ENCODE results near the gene LSM14A.
"Not testable (repeated sequence)": the region's sequence is repeated elsewhere in the genome, so short reads cannot be mapped to it uniquely, and the experiment has no call there.

The LSM14A gene

DNA sequence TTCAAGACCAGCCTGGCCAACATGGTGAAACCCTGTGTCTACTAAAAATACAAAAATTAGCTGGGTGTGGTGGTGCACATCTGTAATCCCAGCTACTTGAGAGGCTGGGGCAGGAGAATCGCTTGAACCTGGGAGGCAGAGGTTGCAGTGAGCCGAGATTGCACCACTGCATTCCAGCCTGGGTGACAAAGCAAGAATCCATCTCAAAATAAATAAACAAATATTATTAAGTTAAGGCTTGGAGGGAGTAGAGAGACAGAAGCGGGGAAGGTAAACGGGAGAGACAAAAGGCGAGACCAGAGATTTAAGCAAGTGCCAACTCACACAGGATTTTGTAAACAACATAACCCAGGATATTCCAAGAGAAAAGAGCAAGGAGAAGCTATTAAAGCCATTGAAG, 12.8 kb upstream of the LSM14A start:
- not testable (repeated sequence) for H3K36me3 ChIP-seq (ENCODE audit: control insufficient read depth in 2 of 2, insufficient read depth in 2 of 2, low read length in 2 of 2); H3K9ac ChIP-seq (ENCODE audit: low read length in 2 of 2); H3K4me3 ChIP-seq (ENCODE audit: low read length in 2 of 2); H3K4me1 ChIP-seq (ENCODE audit: control insufficient read depth, insufficient read depth, low read length); H3K9me3 ChIP-seq (ENCODE audit: control insufficient read depth in 2 of 2, low read length in 2 of 2); H3K27ac ChIP-seq (ENCODE audit: low read length); H3K27me3 ChIP-seq (ENCODE audit: control insufficient read depth in 1 of 2, insufficient read depth in 2 of 2, low read length in 2 of 2)

DNA sequence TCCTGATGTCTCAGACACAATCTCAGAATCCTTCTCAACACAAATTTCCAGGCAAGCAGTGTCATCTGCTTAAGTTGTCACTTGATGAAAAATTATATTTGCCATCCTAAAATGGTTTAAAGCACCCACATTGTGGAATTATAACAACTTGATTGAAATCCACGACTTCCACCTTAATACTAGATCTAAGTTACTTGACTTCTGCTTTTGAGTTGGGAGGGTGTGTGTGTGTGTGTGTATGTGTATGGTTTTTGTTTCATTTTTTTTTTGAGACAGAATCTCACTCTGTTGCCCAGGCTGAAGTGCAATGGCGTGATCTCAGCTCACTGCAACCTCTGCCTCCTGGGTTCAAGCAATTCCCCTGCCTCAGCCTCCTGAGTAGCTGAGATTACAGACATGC, 10.4 kb upstream of the LSM14A start:
- H3K4me1 ChIP-seq (ENCODE audit: control insufficient read depth, insufficient read depth, low read length); H3K4me3 ChIP-seq (ENCODE audit: low read length in 2 of 2); H3K9ac ChIP-seq (ENCODE audit: low read length in 2 of 2); H3K27ac ChIP-seq (ENCODE audit: low read length); H3K27me3 ChIP-seq (ENCODE audit: control insufficient read depth in 1 of 2, insufficient read depth in 2 of 2, low read length in 2 of 2); H3K36me3 ChIP-seq (ENCODE audit: control insufficient read depth in 2 of 2, insufficient read depth in 2 of 2, low read length in 2 of 2); H3K9me3 ChIP-seq (ENCODE audit: control insufficient read depth in 2 of 2, low read length in 2 of 2): not testable (repeated sequence)

- no peaks in the 10 kb centered on the region for H3K9me3 ChIP-seq (ENCODE audit: control insufficient read depth in 2 of 2, low read length in 2 of 2)
- no peaks in the 10 kb centered on the region for H3K36me3 ChIP-seq (ENCODE audit: control insufficient read depth in 2 of 2, insufficient read depth in 2 of 2, low read length in 2 of 2)
- H3K4me1 ChIP-seq (ENCODE audit: control insufficient read depth, insufficient read depth, low read length) = no peaks in the 10 kb centered on the region
- H3K27me3 ChIP-seq (ENCODE audit: control insufficient read depth in 1 of 2, insufficient read depth in 2 of 2, low read length in 2 of 2) = no peaks in the 10 kb centered on the region
- no peak overlapping the region for H3K27ac ChIP-seq (ENCODE audit: low read length)
- H3K4me3 ChIP-seq (ENCODE audit: low read length in 2 of 2) = no peak overlapping the region
- H3K9ac ChIP-seq (ENCODE audit: low read length in 2 of 2) = no peak overlapping the region
These were observed 7.0 kb upstream of the LSM14A start for GRCh38 chr19:34165295-34165738.

- peaks cover 10% of the 10 kb centered on the region for H3K4me1 ChIP-seq (ENCODE audit: control insufficient read depth, insufficient read depth, low read length)
- not testable (repeated sequence) for H3K4me3 ChIP-seq (ENCODE audit: low read length in 2 of 2); H3K27ac ChIP-seq (ENCODE audit: low read length); H3K36me3 ChIP-seq (ENCODE audit: control insufficient read depth in 2 of 2, insufficient read depth in 2 of 2, low read length in 2 of 2); H3K9ac ChIP-seq (ENCODE audit: low read length in 2 of 2); H3K9me3 ChIP-seq (ENCODE audit: control insufficient read depth in 2 of 2, low read length in 2 of 2); H3K27me3 ChIP-seq (ENCODE audit: control insufficient read depth in 1 of 2, insufficient read depth in 2 of 2, low read length in 2 of 2)
These were observed 2.7 kb upstream of the LSM14A start for GRCh38 chr19:34169475-34170199.

DNA sequence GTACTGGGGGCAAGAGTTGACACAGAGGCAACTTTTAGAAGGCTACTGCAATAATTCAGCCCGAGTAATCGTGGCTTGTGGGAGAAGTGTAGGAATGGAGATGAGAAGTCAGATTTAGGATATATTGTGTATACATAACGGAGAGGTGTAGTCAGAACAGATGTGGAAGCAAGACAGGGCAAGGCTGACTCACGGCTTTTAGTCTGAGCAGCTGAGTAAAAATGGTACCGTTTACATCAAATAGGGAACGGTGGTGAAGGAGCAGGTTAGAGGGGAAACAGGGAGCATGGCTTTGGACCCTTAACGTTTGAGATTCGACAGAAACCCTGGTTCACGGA, 796 bp upstream of the LSM14A start:
- no peaks in the 10 kb centered on the region for H3K27me3 ChIP-seq (ENCODE audit: control insufficient read depth in 1 of 2, insufficient read depth in 2 of 2, low read length in 2 of 2)
- peaks cover 22% of the 10 kb centered on the region for H3K4me1 ChIP-seq (ENCODE audit: control insufficient read depth, insufficient read depth, low read length)
- H3K4me3 ChIP-seq (ENCODE audit: low read length in 2 of 2) = peak overlapping the region; percentile 87 to 93
- H3K27ac ChIP-seq (ENCODE audit: low read length) = peak overlapping the region; percentile 98
- H3K9me3 ChIP-seq (ENCODE audit: control insufficient read depth in 2 of 2, low read length in 2 of 2) = no peaks in the 10 kb centered on the region
- H3K9ac ChIP-seq (ENCODE audit: low read length in 2 of 2) = peak overlapping the region; percentile 93 to 98
- H3K36me3 ChIP-seq (ENCODE audit: control insufficient read depth in 2 of 2, insufficient read depth in 2 of 2, low read length in 2 of 2) = no peaks in the 10 kb centered on the region

- no peaks in the 10 kb centered on the region for H3K36me3 ChIP-seq (ENCODE audit: control insufficient read depth in 2 of 2, insufficient read depth in 2 of 2, low read length in 2 of 2)
- peak overlapping the region; percentile 98 for H3K27ac ChIP-seq (ENCODE audit: low read length)
- peaks cover 27% of the 10 kb centered on the region for H3K4me1 ChIP-seq (ENCODE audit: control insufficient read depth, insufficient read depth, low read length)
- no peaks in the 10 kb centered on the region for H3K9me3 ChIP-seq (ENCODE audit: control insufficient read depth in 2 of 2, low read length in 2 of 2)
- peak overlapping the region; percentile 93 to 99 for H3K4me3 ChIP-seq (ENCODE audit: low read length in 2 of 2)
- H3K27me3 ChIP-seq (ENCODE audit: control insufficient read depth in 1 of 2, insufficient read depth in 2 of 2, low read length in 2 of 2) = no peaks in the 10 kb centered on the region
- peak overlapping the region; percentile 96 to 97 for H3K9ac ChIP-seq (ENCODE audit: low read length in 2 of 2)
These were observed 423 bp downstream of the LSM14A start for GRCh38 chr19:34172661-34173192.

DNA sequence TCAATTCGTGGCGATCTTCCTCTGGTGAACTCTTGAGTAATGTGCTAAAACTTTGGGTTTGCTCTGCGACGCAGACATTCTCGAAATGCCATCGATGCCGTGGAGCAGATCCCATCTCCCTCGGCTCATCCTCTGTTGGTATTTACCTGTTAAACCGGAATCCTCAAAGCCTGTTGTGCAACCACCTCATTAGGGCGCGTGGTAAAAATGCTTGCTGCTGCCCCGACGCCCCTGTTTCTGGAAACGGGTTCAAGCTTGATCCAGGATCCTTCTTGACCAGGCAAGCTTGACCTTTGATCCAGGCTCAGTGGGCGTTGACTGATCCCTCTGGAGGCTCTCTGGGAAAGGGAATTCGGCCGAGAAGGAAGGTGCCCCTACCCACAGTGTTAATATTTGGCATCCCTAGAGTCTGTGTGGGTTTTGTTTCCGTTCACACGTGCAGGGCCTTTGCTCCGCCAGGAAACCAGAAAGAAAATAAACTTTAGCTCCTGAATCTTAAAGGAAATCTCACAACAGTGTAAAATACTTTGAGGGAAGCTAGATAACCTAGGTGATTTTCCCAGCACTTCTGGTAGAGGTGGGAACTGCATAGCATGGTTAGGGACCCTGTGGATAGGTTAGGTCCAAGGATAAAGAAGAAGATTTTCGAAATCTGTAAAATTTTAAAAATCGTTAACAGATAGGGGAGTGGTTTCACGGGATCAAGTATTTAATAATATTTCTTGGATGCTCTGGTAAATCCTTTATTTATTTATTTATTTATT, 1.1 kb downstream of the LSM14A start:
- Histone ChIP-seq H3K4me1 (ENCODE audit: control insufficient read depth, insufficient read depth, low read length) (peaks cover 33% of the 10 kb centered on the region), H3K27ac (ENCODE audit: low read length) (peak overlapping the region; percentile 98), H3K4me3 (ENCODE audit: low read length in 2 of 2) (peak overlapping the region; percentile 93 to 99), H3K36me3 (ENCODE audit: control insufficient read depth in 2 of 2, insufficient read depth in 2 of 2, low read length in 2 of 2) (no peaks in the 10 kb centered on the region), H3K27me3 (ENCODE audit: control insufficient read depth in 1 of 2, insufficient read depth in 2 of 2, low read length in 2 of 2) (no peaks in the 10 kb centered on the region), H3K9ac (ENCODE audit: low read length in 2 of 2) (peak overlapping the region; percentile 96 to 97), H3K9me3 (ENCODE audit: control insufficient read depth in 2 of 2, low read length in 2 of 2) (no peaks in the 10 kb centered on the region)

DNA sequence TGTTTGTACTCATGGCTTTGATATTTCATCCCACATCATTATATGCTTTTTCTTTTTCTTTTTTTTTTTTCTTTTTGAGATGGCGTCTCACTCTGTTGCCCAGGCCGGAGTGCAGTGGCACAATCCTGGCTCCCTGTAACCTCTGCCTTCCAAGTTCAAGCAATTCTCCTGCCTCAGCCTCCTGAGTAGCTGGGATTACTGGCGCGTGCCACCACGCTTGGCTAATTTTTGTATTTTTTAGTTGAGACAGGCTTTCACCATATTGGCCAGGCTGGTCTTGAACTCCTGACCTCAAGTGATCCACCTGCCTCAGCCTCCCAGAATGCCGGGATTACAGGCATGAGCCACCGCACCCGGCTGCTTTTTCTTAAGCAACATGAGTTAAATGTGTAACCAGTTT, 2.9 kb downstream of the LSM14A start:
- not testable (repeated sequence) for H3K36me3 ChIP-seq (ENCODE audit: control insufficient read depth in 2 of 2, insufficient read depth in 2 of 2, low read length in 2 of 2); H3K27me3 ChIP-seq (ENCODE audit: control insufficient read depth in 1 of 2, insufficient read depth in 2 of 2, low read length in 2 of 2); H3K27ac ChIP-seq (ENCODE audit: low read length); H3K9me3 ChIP-seq (ENCODE audit: control insufficient read depth in 2 of 2, low read length in 2 of 2)
- peak overlapping the region in 1 of 2 donors; percentile 1 for H3K9ac ChIP-seq (ENCODE audit: low read length in 2 of 2)
- peaks cover 37% of the 10 kb centered on the region for H3K4me1 ChIP-seq (ENCODE audit: control insufficient read depth, insufficient read depth, low read length)
- H3K4me3 ChIP-seq (ENCODE audit: low read length in 2 of 2) = peak overlapping the region in 1 of 2 donors; percentile 40

- Histone ChIP-seq H3K4me3 (ENCODE audit: low read length in 2 of 2) (no peak overlapping the region), H3K4me1 (ENCODE audit: control insufficient read depth, insufficient read depth, low read length) (peaks cover 32% of the 10 kb centered on the region), H3K9ac (ENCODE audit: low read length in 2 of 2) (peak overlapping the region in 1 of 2 donors; percentile 1), H3K36me3 (ENCODE audit: control insufficient read depth in 2 of 2, insufficient read depth in 2 of 2, low read length in 2 of 2) (peaks cover 2 to 4% of the 10 kb centered on the region in 2 donors), H3K27me3 (ENCODE audit: control insufficient read depth in 1 of 2, insufficient read depth in 2 of 2, low read length in 2 of 2) (no peaks in the 10 kb centered on the region), H3K9me3 (ENCODE audit: control insufficient read depth in 2 of 2, low read length in 2 of 2) (no peaks in the 10 kb centered on the region), H3K27ac (ENCODE audit: low read length) (no peak overlapping the region)
These were observed 4.3 kb downstream of the LSM14A start for GRCh38 chr19:34176581-34176980.

DNA sequence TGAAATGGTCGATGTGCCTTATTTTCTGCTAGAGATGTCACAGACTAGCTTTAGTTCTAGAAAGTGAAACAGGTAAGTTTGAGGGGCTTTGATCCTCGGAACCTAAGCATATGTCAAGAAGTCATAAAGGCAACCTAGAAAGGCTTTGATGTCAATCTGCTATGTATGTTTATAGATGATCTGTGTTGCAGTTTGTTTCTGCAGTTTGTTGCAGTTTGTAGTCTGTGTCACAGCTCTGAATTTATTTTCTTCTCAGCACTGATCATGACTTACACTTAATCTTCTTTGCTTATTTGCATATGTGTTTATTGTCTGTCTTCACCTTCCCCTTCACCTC, 5.9 kb downstream of the LSM14A start:
- H3K27me3 ChIP-seq (ENCODE audit: control insufficient read depth in 1 of 2, insufficient read depth in 2 of 2, low read length in 2 of 2) = no peaks in the 10 kb centered on the region
- peaks cover 27% of the 10 kb centered on the region for H3K4me1 ChIP-seq (ENCODE audit: control insufficient read depth, insufficient read depth, low read length)
- H3K9ac ChIP-seq (ENCODE audit: low read length in 2 of 2) = no peak overlapping the region
- peak overlapping the region in 1 of 2 donors; percentile 32 for H3K4me3 ChIP-seq (ENCODE audit: low read length in 2 of 2)
- no peaks in the 10 kb centered on the region for H3K9me3 ChIP-seq (ENCODE audit: control insufficient read depth in 2 of 2, low read length in 2 of 2)
- H3K27ac ChIP-seq (ENCODE audit: low read length) = no peak overlapping the region
- peaks cover 2 to 4% of the 10 kb centered on the region in 2 donors for H3K36me3 ChIP-seq (ENCODE audit: control insufficient read depth in 2 of 2, insufficient read depth in 2 of 2, low read length in 2 of 2)

GRCh38 chr19:34179066-34179465, 6.8 kb downstream of the LSM14A start:
- Histone ChIP-seq H3K4me1 (ENCODE audit: control insufficient read depth, insufficient read depth, low read length) (peaks cover 27% of the 10 kb centered on the region), H3K27ac (ENCODE audit: low read length) (no peak overlapping the region), H3K4me3 (ENCODE audit: low read length in 2 of 2) (peak overlapping the region in 1 of 2 donors; percentile 17), H3K36me3 (ENCODE audit: control insufficient read depth in 2 of 2, insufficient read depth in 2 of 2, low read length in 2 of 2) (peaks cover 2 to 4% of the 10 kb centered on the region in 2 donors), H3K27me3 (ENCODE audit: control insufficient read depth in 1 of 2, insufficient read depth in 2 of 2, low read length in 2 of 2) (no peaks in the 10 kb centered on the region), H3K9ac (ENCODE audit: low read length in 2 of 2) (peak overlapping the region in 1 of 2 donors; percentile 18), H3K9me3 (ENCODE audit: control insufficient read depth in 2 of 2, low read length in 2 of 2) (no peaks in the 10 kb centered on the region)

All from stomach smooth muscle (tissue), 2 donors.